Stimulated activated CD8-positive, alpha-beta memory T cell treated with anti-CD3 and anti-CD28 coated beads, Interleukin-12 subunit alpha, Interleukin-12 subunit beta, amount 100 ng/mL, for 4 hours (primary cell): ENCODE measurements around the gene TNK1.
A peak's percentile ranks its signal among the peaks of the same experiment; 100 is the strongest.

ENCODE experiments used
- DNase-seq: peaks from one replicate; pipeline ENCODE4 v3.0.0-alpha.2; 2020; ENCODE audit warnings: low read depth

TNK1 gene

DNA sequence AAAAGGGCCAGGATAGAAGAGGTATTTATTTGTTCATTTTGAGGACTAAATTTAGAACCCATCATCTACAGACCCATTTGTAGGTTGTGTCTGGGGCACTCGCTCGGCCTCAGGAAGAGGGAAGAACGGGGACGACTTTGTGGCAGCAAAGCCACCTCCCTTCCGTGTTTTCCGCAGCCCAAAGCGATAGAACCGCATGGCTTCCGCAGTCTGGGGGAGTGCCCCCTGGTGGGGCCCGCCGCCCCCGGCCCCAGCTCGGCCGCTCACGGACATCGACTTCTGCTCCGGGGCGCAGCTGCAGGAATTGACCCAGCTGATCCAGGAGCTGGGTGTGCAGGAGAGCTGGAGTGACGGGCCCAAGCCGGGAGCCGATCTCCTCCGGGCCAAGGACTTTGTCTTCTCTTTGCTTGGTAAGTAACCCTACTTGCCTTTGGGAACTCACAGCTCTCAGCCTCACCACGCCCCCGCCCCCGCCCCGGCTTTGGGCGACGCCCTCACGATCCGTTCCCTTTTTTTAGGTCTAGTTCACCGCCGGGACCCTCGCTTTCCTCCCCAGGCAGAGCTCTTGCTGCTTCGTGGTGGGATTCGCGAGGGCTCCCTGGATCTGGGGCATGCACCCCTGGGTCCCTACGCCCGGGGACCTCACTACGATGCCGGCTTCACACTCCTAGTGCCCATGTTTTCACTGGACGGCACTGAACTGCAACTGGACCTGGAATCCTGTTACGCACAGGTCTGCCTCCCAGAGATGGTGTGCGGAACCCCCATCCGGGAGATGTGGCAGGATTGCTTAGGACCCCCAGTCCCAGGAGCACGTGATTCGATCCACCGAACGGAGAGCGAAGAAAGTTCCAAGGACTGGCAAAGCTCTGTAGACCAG is 55.0 kb downstream of the TNK1 start:
- peak; percentile 41 for DNase-seq

DNA sequence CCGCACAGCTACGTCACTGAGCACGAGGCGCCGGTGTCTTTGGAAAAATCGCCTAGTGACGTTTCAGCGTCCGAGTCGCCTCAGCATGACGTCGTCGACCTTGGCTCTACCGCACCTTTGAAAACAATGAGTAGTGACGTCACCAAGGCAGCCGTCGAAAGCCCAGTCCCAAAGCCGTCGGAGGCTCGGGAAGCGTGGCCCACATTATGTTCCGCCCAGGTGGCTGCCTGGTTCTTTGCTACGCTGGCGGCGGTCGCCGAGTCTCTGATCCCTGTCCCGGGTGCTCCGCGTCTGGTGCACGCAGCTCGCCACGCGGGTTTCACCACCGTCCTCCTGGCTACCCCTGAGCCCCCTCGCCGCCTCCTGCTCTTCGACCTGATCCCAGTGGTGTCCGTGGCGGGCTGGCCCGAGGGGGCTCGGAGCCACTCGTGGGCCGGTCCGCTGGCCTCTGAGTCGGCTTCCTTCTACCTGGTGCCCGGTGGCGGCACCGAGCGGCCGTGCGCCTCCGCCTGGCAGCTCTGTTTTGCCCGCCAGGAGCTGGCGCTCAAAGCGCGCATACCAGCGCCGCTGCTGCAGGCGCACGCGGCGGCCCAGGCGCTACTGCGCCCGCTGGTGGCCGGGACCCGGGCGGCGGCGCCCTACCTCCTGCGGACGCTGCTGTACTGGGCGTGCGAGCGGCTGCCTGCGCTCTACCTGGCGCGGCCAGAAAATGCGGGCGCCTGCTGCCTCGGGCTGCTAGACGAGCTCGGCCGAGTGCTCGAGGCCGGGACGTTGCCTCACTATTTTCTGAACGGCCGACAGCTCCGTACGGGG is 55.9 kb downstream of the TNK1 start:
- peak; percentile 71 for DNase-seq

- DNase-seq, result no peak
Measured at GRCh38 chr17:7437369-7437863, 56.5 kb downstream of the TNK1 start.

- DNase-seq, result no peak
Measured at GRCh38 chr17:7437950-7438614, 57.2 kb downstream of the TNK1 start.

DNA sequence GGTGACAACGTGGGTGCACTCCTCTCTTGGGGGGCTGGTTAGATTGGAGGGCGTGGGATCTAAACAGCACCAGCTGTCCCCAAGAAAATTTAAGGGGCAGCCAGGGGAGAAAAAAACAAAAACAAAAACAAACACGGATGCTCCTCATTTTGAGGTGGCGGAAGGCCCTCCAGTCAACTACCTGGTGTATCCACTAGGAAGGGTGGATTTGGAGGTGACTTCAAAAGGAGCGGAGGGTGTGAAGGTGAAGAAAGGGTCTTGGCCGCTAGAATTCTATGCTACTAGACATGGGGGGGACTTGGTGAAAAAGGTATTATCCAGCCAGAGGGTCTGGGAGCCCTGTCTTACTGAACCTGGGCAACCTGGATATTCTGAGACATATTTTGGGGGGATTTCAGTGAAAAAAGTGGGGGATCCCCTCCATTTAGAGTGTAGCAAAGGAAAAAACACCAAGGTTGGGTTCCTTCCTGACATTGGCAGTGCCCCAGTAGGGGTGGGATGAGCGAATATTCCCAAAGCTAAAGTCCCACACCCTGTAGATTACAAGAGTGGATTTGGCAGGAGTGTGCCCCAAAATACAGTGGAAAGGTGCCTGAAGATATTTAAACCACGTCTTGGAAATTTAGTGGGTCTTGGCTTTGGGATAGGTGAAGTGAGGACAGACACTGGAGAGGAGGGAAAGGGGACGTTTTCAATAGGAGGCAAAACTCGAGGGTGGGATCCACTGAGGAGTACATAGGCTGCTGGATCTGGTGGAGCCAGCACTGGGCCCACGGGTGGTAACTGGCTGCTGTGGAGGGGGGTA is 58.0 kb downstream of the TNK1 start:
- no peak for DNase-seq
